ENCODE results near the gene PTHLH. TPM values are rescaled to one million over a fixed set of nuclear protein-coding genes. Genes with fewer than 3 reads are reported as not detected.
A peak's percentile ranks its signal among the peaks of the same experiment; 100 is the strongest.

PTHLH gene
- total RNA-seq, 1 donor from 2014 or later = not detected

DNA sequence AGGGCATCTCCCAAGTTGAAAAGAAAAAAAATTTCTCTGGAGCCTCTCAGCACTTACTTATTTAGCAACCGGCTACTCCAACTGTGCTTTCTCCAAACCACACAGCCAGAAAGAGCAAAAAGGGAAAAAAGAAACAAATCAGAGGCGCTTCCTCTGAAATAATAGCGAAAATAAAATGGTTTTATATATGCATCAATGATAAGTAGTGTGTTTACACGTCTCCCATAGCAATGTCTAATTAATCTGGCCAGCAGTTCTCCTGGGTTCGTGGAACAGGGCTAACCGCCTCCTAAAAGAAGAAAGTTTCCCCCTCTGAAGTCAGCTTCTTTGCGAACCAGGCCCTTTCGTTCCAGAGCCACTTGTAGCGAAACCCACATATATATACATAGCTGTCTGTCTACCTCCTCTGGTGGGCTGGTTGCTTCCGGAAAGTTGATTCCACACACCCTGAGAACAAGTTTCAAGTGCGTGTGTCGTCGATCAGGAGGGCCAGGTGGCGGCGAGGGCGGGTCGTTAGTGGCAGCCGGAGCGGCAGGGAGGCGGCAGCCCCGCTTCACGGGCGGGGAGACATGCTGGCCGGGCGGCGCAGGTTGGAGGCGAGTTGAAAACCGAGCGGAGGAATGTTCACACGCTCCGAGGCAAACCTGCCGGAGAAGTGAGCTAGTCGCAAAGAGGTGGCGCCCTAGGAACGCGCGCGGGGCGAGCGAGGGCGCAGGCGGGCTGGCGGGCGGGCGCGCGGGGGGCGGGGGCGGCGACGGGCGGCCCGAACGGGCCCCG, 2.7 kb downstream of the PTHLH start:
- peak in 1 of 2 donors; percentile 74 for DNase-seq (ENCODE audit: low spot score in 2 of 2)
- TF ChIP-seq, protein P1, sequence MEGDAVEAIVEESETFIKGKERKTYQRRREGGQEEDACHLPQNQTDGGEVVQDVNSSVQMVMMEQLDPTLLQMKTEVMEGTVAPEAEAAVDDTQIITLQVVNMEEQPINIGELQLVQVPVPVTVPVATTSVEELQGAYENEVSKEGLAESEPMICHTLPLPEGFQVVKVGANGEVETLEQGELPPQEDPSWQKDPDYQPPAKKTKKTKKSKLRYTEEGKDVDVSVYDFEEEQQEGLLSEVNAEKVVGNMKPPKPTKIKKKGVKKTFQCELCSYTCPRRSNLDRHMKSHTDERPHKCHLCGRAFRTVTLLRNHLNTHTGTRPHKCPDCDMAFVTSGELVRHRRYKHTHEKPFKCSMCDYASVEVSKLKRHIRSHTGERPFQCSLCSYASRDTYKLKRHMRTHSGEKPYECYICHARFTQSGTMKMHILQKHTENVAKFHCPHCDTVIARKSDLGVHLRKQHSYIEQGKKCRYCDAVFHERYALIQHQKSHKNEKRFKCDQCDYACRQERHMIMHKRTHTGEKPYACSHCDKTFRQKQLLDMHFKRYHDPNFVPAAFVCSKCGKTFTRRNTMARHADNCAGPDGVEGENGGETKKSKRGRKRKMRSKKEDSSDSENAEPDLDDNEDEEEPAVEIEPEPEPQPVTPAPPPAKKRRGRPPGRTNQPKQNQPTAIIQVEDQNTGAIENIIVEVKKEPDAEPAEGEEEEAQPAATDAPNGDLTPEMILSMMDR (IDR thresholded peaks at IDR 0.05) = peak in 1 of 3 experiments; percentile 40
- H3K4me3 ChIP-seq = peak overlapping the region; percentile 64 to 81
- intact Hi-C loops (cut with DNase I) = loop anchor here (1.0 to 5.0 kb wide), 2 partner anchors 202 to 222 kb away; partner anchors contain the start of gene CCDC91
- peaks cover 0 to 20% of the 10 kb centered on the region in 2 donors for H3K4me1 ChIP-seq
- no peaks in the 10 kb centered on the region for H3K27me3 ChIP-seq
- H3K9me3 ChIP-seq = no peaks in the 10 kb centered on the region
- no peaks in the 10 kb centered on the region for H3K36me3 ChIP-seq
- peak overlapping the region; percentile 62 to 81 for H3K27ac ChIP-seq

DNA sequence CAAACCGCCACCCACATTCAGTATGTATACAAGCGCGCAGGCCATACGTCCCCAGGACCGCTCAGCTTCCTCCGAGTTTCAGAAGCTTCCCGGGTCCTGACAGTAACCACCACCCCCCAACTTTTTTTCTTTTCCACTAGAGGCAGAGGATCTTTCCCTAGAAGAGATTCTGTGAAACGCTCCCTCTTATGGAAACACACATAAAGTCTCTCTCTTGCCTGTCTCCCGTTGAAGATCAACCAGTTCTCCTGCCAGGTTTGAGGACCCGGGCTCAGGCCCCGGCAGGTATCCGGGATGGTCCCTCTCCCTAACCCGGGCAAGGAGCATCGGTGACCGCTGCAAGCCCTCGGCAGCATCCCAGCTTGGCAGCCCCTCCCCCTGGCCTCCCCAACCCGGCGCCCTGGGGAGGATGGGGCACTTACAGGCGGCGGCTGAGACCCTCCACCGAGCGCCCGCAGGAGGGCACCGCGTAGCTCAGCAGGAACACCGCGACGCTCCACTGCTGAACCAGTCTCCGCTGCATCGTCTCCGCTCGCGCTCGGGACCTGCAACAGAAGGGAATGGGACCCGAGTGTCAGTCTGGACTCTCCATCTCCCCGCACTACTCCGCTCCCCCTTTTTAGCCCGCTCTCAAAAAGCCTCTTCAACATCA, 3.4 kb downstream of the PTHLH start:
- intact Hi-C loops (cut with DNase I) = no loop called here
- Histone ChIP-seq H3K27me3 (no peaks in the 10 kb centered on the region), H3K36me3 (no peaks in the 10 kb centered on the region), H3K9me3 (no peaks in the 10 kb centered on the region), H3K27ac (peak overlapping the region; percentile 62 to 81), H3K4me1 (peaks cover 0 to 18% of the 10 kb centered on the region in 2 donors), H3K4me3 (peak overlapping the region; percentile 64 to 81)
- TF ChIP-seq, protein P1 (IDR thresholded peaks at IDR 0.05) = peak in 1 of 3 experiments; percentile 6
- DNase-seq (ENCODE audit: low spot score in 2 of 2) = no peak

DNA sequence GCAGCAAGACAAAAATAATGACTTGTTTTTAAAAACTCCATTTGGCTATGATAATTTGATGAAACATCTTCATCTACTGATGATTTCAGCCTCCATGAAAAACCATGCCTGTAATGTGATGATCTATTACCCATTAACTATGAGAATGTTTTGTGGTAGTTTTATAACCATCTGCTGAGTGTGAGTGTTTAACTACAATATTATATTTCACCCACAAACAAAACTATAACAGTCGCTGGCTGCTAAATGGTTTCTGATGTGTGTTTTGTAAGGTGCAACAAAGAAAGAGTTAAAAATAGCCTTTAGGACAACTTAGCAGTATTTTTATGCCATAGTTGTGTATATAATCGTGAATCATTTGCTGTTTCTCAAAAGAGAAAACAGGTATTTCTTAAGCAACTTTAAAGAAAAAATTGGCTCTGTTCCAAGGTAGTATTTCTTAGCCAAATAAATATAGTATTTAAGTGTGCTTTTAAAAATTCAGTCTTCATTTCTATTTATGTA, 4.9 kb downstream of the PTHLH start:
- H3K36me3 ChIP-seq = peaks cover 0 to 4% of the 10 kb centered on the region in 2 donors
- no peak for DNase-seq (ENCODE audit: low spot score in 2 of 2)
- H3K27me3 ChIP-seq = no peaks in the 10 kb centered on the region
- H3K4me3 ChIP-seq = peak overlapping the region in 1 of 2 donors; percentile 81
- TF ChIP-seq, protein P1 (IDR thresholded peaks at IDR 0.05) = no peak
- intact Hi-C loops (cut with DNase I) = no loop called here
- H3K9me3 ChIP-seq = no peaks in the 10 kb centered on the region
- peaks cover 0 to 18% of the 10 kb centered on the region in 2 donors for H3K4me1 ChIP-seq
- no peak overlapping the region for H3K27ac ChIP-seq

DNA sequence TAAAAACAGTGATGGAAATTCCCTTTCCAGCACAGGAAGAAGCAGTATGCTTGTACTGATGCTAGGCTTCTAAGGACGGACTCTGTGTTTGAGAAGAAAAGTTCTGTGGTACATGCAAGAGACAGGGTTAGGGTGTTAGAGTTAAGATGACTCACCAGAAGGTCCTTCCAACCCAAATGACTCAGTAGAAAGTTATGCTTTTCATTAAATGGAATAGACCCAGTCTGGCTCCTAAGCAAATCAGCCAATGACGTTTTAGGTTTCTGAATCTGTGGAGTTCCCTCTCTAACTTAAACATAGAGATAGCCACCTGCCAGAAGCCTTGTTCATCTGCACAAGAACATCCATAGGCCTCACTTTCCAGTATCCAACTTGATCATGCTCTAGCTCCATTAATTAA, 5.7 kb downstream of the PTHLH start:
- peak overlapping the region in 1 of 2 donors; percentile 48 for H3K27ac ChIP-seq
- peaks cover 0 to 4% of the 10 kb centered on the region in 2 donors for H3K36me3 ChIP-seq
- no peaks in the 10 kb centered on the region for H3K9me3 ChIP-seq
- intact Hi-C loops (cut with DNase I) = no loop called here
- H3K4me1 ChIP-seq = peaks cover 0 to 18% of the 10 kb centered on the region in 2 donors
- TF ChIP-seq, protein P1 (IDR thresholded peaks at IDR 0.05) = no peak
- DNase-seq (ENCODE audit: low spot score in 2 of 2) = no peak
- H3K4me3 ChIP-seq = peak overlapping the region in 1 of 2 donors; percentile 81
- no peaks in the 10 kb centered on the region for H3K27me3 ChIP-seq

DNA sequence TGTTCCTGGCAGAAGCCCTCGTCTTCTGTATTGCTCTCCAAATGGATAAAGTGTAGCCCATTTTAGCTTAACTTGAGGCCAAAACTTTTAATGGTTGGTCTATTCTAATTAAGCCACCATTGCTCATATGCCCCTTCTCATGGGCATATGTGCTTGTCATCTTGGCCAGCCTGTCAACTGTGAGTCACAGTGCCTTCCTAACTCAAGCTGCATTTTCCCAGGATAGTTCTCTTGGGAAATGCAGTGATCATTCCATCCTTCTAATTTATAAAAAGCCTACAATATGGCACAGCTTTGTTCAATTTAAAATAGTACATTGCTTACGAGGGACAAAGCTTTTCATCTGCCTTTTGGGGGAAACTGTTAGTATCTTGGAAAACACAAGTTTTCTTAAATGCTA, 6.6 kb downstream of the PTHLH start:
- Histone ChIP-seq H3K36me3 (peaks cover 0 to 4% of the 10 kb centered on the region in 2 donors), H3K4me1 (peaks cover 0 to 18% of the 10 kb centered on the region in 2 donors), H3K9me3 (no peaks in the 10 kb centered on the region), H3K4me3 (no peak overlapping the region), H3K27me3 (no peaks in the 10 kb centered on the region), H3K27ac (peak overlapping the region in 1 of 2 donors; percentile 48)
- intact Hi-C loops (cut with DNase I) = no loop called here
- TF ChIP-seq, protein P1 (IDR thresholded peaks at IDR 0.05) = no peak
- no peak for DNase-seq (ENCODE audit: low spot score in 2 of 2)
